ENCODE measurements around the gene PLCB4. TPM values are rescaled to one million over a fixed set of nuclear protein-coding genes. Genes with fewer than 3 reads are reported as not detected.

The PLCB4 gene
- total RNA-seq, 4 donors from 2014 or later, result 17.4 to 264 (median 28.1) TPM

DNA sequence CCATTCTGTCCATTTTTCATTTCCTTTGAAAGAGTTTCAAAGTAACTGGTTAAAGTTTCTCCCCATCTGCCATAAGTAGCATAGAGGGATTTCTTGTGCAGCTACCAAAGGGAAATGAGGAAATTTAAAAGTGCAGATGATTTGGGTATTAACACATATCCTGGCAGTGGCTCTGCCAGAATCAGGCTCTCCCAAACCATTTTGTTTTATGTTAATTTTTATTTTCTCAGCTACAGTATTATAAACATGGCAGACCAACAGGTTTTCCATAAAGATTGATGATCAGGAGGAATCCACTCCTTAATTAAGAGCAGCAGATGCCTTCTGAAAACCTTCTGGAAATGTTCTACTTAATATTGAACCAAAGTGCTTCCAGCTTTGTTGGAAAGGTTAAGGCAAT lies 13.9 kb downstream of the PLCB4 start:
- Histone ChIP-seq H3K4me1 (no peaks in the 10 kb centered on the region), H3K36me3 (no peaks in the 10 kb centered on the region), H3K27me3 (no peaks in the 10 kb centered on the region), H3K4me3 (no peak overlapping the region), H3K27ac (peak overlapping the region in 1 of 2 donors; percentile 40), H3K9me3 (no peaks in the 10 kb centered on the region)
- intact Hi-C loops (cut with DNase I; ENCODE audit: low total_unique reads), result no loop called here
- DNase-seq, result no peak
- TF ChIP-seq POLR2A (IDR thresholded peaks at IDR 0.05) (no peak), CTCF (IDR thresholded peaks at IDR 0.05) (no peak)

DNA sequence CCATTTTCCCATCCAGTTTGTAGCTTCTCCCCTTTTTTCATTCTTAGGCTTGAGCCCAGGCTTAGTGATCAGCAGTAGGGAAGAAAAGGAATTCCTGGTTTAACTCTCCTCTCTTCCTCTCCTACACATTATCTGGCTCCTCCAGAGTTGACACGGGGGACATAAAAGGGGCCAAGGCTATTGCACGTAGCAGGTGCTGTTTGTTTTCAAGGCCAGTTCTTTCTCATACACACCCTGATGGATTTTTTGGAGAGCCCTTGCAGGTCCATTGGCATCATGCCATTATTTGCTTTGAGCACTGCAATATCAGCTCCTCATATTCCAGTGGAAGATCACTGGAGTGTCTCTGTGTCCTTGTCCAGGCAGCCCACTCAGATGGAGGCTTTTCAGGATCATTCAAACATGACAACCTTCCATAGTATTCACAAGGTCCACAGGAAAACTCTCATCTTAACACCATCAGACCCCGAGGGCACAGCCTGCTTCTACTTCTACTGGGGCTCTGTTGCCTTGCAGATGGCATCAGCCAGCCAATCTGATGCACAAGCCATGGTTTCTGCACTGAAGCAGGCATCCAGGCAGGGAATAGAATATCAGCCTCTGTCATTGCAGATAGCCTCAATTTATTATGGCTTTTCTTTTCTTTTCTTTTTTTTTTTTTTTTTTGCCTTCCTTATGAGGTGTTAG lies 18.8 kb downstream of the PLCB4 start:
- Histone ChIP-seq H3K9me3 (no peaks in the 10 kb centered on the region), H3K4me1 (no peaks in the 10 kb centered on the region), H3K27ac (no peak overlapping the region), H3K4me3 (no peak overlapping the region), H3K27me3 (no peaks in the 10 kb centered on the region), H3K36me3 (no peaks in the 10 kb centered on the region)
- no peak for DNase-seq
- TF ChIP-seq CTCF (IDR thresholded peaks at IDR 0.05), result no peak
- no peak for TF ChIP-seq POLR2A (IDR thresholded peaks at IDR 0.05)
- intact Hi-C loops (cut with DNase I; ENCODE audit: low total_unique reads), result no loop called here

DNA sequence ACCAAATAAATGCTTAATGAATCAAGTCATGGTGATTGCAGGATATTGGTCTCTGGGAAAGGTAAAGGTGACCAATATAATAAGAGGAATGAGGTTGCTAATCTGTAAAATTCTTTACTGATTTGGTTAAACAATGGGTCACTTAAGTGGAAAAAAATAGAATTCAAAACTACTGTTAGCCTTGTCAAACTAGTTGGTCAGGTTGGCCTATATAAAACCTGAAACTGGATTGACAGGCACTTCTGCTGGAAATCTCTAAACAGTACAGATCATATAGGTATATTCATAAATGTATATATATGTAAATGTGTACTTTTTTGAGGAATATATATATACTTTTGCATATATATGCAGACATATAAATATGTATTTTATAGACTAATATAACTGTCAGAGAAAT lies 19.7 kb downstream of the PLCB4 start:
- H3K4me1 ChIP-seq, result no peaks in the 10 kb centered on the region
- no peaks in the 10 kb centered on the region for H3K27me3 ChIP-seq
- H3K4me3 ChIP-seq, result no peak overlapping the region
- intact Hi-C loops (cut with DNase I; ENCODE audit: low total_unique reads), result no loop called here
- H3K27ac ChIP-seq, result no peak overlapping the region
- TF ChIP-seq POLR2A (IDR thresholded peaks at IDR 0.05) (no peak), CTCF (IDR thresholded peaks at IDR 0.05) (no peak)
- no peak for DNase-seq
- H3K36me3 ChIP-seq, result no peaks in the 10 kb centered on the region
- no peaks in the 10 kb centered on the region for H3K9me3 ChIP-seq

- no peak for DNase-seq
- H3K9me3 ChIP-seq, result no peaks in the 10 kb centered on the region
- TF ChIP-seq CTCF (IDR thresholded peaks at IDR 0.05), result no peak
- TF ChIP-seq POLR2A (IDR thresholded peaks at IDR 0.05), result no peak
- no peak overlapping the region for H3K27ac ChIP-seq
- H3K36me3 ChIP-seq, result no peaks in the 10 kb centered on the region
- H3K27me3 ChIP-seq, result no peaks in the 10 kb centered on the region
- intact Hi-C loops (cut with DNase I; ENCODE audit: low total_unique reads), result no loop called here
- H3K4me1 ChIP-seq, result no peaks in the 10 kb centered on the region
- H3K4me3 ChIP-seq, result no peak overlapping the region
Observed at GRCh38 chr20:9092113-9092512, 23.2 kb downstream of the PLCB4 start.

DNA sequence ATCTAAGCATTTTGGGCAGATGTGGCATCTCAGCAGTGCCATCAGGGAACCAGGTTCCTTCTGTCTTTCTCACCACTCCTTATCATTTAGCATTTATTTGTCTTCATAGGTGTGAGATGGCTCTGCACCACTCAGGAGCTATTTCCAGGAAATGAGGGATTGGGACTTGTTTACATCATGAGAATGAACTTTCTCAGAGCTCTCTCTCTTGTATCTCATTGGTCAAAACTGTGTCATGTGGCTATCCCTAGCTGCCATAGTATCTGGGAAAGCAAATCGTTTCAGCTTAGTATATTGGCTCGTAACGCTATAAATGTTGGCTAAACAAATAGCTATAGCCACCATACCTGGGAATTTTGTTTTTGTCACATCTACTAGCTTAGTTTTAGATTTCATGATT lies 23.8 kb downstream of the PLCB4 start:
- peak overlapping the region in 1 of 2 donors; percentile 60 for H3K27ac ChIP-seq
- no peak overlapping the region for H3K4me3 ChIP-seq
- TF ChIP-seq POLR2A (IDR thresholded peaks at IDR 0.05) (no peak), CTCF (IDR thresholded peaks at IDR 0.05) (no peak)
- no peaks in the 10 kb centered on the region for H3K36me3 ChIP-seq
- no peak for DNase-seq
- no peaks in the 10 kb centered on the region for H3K4me1 ChIP-seq
- intact Hi-C loops (cut with DNase I; ENCODE audit: low total_unique reads), result no loop called here
- no peaks in the 10 kb centered on the region for H3K27me3 ChIP-seq
- H3K9me3 ChIP-seq, result no peaks in the 10 kb centered on the region
